RWPE1 (cell line): Measurements from ENCODE around the gene ABHD2.
A peak's percentile ranks its signal among the peaks of the same experiment; 100 is the strongest.
"Not testable (repeated sequence)": the region's sequence is repeated elsewhere in the genome, so short reads cannot be mapped to it uniquely, and the experiment has no call there.

Experiments
- CTCF ChIA-PET: fragments of 350-600 bp; sonication (Branson Sonifier 250); formaldehyde crosslinking; extraction: SDS; loops from one replicate; lab custom pipeline; 2021; lab: Yijun Ruan, JAX
- POLR2A ChIA-PET: fragments of 400-600 bp; formaldehyde crosslinking; extraction: SDS; loops from one replicate; lab custom pipeline; 2020; ENCODE audit warnings: antibody characterized with exemption; ENCODE audit not compliant: low non-redundant PET; lab: Yijun Ruan, JAX
- DNase-seq: peaks from one replicate; pipeline ENCODE4 v3.0.0; 2012; ENCODE audit warnings: low spot score
- H3K27ac ChIP-seq: fragments of 450-650 bp; 2 replicates; pipeline ENCODE4 v1.5.1; 2017
- CTCF ChIP-seq: fragments of 450-650 bp; conservative IDR thresholded peaks from 2 replicates; pipeline ENCODE4 v1.5.1; 2017; ENCODE audit warnings: low read depth, mild to moderate bottlenecking

ABHD2 gene

DNA sequence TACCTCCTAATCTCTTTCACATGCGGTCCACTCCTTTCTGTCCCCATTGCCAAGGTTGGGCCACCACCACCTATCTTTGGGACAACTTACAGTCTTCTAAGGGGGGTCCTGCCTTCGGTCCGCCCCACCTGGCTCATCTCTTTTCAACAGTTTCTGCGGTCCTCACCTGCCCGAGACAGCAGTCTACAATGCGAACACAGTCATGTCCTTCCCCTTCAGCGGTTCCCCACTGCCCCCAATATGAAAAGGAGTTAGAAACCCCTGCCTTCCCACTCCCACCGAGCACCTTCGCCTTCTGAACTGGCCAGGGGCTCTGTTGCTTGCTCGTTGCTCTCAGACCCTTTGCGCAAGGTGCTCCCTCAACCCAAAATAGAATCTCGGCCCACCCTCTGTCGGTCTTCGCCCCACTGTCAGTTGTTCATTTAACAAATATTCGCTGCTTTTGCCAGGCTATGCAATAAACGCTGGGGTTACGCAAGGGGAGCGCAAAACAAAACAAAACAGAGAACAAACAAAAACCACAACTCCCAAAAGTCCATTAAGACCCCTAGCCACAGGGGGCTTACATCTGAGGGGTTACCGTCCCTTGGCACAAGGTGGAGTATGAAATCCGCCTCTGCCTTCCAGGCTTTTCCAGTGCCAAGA, 154.9 kb downstream of the ABHD2 start:
- no peak for DNase-seq

DNA sequence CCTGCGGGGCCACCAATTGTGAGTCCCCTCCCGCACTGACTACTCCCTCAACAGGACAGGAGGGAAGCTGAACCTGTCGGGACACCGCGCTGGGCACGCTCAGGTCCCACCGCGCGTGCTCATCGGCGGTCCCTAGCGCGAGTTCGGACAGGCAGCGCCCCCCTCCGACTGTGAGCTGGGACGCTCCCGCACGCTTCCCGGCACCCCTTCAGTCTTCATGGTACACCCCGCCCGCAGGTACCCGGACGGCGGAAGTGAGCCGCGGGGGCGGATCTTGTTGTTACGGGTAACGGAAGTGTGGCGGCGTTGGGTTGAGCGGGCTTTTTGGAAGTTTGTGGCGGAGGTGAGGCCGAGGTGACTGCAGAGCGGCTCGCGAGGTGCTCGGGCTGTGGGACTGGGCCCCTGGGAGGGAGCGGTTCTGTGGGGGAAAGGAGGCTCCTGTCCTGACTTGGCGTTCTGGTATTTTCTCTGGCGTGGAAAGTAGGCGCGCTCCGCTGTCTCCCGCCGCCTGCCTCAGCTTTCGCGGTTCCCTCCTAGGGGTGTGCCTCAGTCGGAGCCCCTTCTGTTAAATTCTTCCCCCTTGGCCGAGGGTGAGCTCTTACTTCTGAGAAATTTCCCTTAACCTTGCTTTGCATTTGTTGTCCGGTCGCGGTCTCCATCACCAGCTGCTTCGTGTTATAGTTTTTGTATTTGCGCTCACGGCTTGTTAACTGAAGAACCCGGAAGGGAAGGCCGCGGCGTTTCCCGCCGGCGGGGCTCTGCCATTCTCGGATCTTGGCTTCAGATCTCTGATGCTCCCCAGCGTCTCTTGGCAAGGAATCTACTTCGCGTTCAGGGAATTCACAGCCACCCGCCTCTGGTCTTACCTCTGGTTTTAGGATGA, 155.7 kb downstream of the ABHD2 start, which contains the start of gene FANCI:
TSS of gene FANCI (plus strand) at position 289 of the 883 bp plus-strand sequence. CDS start 3,669 bp downstream, outside the sequence.
- peak; percentile 97 for DNase-seq
- ChIA-PET CTCF (interaction anchor here (0.6 to 1.5 kb wide), 5 partner anchors 10 to 402 kb away, joined by 3 to 18 read pairs (median 4); no protein-coding TSS in a partner anchor), POLR2A (interaction anchor here (1.3 kb wide), 1 partner anchor 37 kb away, joined by 6 read pairs; no protein-coding TSS in a partner anchor)
- TF ChIP-seq CTCF: peak; percentile 79
- peak within 1 kb of the TSS; percentile 84 for H3K27ac ChIP-seq

More for the DNA sequence above, 154.9 kb downstream of the ABHD2 start:
- ChIA-PET CTCF (interaction anchor here (0.6 to 1.5 kb wide), 3 partner anchors 36 to 403 kb away, joined by 3 to 18 read pairs (median 5); no protein-coding TSS in a partner anchor), POLR2A (no interaction called here)
- H3K27ac ChIP-seq: peak overlapping the region; percentile 84
- no peak for TF ChIP-seq CTCF

- DNase-seq: peak; percentile 41
- H3K27ac ChIP-seq: peak overlapping the region; percentile 84
- TF ChIP-seq CTCF: no peak
- CTCF ChIA-PET: interaction anchor here (1.5 to 1.7 kb wide), 2 partner anchors 38 kb away, joined by 7 to 18 read pairs; no protein-coding TSS in a partner anchor
- POLR2A ChIA-PET: interaction anchor here (0.6 to 1.3 kb wide), 2 partner anchors 9 to 38 kb away, joined by 3 to 6 read pairs; no protein-coding TSS in a partner anchor
Measured at GRCh38 chr15:89244574-89244903, 156.3 kb downstream of the ABHD2 start.

DNA sequence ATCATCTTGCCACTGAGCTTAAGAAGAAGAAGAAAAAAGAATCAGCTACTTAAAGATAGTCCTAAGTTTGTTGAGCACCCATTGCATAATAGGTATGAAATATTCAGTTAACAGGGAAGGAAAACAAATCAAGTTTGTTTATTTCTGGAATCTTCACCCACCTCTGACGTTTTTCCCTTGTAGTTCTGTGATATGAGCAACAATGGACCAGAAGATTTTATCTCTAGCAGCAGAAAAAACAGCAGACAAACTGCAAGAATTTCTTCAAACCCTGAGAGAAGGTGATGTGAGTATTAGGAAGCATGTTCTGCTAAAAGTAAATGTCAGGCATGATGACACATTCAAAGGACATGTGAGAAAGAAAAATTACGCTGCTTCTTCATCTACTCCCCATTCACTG, 159.2 kb downstream of the ABHD2 start:
- CTCF ChIA-PET: no interaction called here
- H3K27ac ChIP-seq: no peak overlapping the region
- no peak for TF ChIP-seq CTCF
- POLR2A ChIA-PET: interaction anchor here (0.6 kb wide), 1 partner anchor 35 kb away, joined by 3 read pairs; no protein-coding TSS in a partner anchor
- no peak for DNase-seq

DNA sequence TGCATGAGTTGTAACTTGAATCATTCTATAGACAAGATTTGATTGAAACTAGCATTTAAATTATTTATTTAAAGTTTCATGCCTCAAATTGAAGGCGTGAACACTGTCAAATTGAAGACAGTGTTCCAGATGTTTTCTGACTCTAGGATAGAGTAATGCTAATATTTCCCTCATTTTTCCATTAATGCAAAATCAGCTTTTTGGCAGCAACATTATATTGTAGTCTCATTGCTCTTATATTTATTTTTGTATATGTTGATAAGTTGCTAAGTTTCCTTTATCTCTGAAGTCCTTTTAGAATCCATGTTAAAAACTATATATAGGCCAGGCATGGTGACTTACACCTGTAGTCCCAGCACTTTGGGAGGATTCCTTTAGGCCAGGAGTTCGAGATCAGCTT, 160.3 kb downstream of the ABHD2 start:
- CTCF ChIA-PET: interaction anchor here (0.6 to 1.1 kb wide), 2 partner anchors 42 to 78 kb away, joined by 5 to 7 read pairs; no protein-coding TSS in a partner anchor
- no peak overlapping the region for H3K27ac ChIP-seq
- TF ChIP-seq CTCF: no peak
- no peak for DNase-seq
- POLR2A ChIA-PET: no interaction called here

DNA sequence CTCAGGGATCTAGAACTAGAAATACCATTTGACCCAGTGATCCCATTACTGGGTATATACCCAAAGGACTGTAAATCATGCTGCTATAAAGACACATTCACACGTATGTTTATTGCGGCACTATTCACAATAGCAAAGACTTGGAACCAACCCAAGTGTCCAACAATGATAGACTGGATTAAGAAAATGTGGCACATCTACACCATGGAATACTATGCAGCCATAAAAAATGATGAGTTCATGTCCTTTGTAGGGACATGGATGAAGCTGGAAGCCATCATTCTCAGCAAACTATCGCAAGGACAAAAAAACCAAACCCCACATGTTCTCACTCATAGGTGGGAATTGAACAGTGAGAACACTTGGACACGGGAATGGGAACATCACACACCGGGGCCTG, 161.9 kb downstream of the ABHD2 start:
- DNase-seq, CTCF ChIA-PET, POLR2A ChIA-PET, H3K27ac ChIP-seq: not testable (repeated sequence)
